CD4-positive, alpha-beta T cell (primary cell): ENCODE data around the gene CFAP54. TPM values are rescaled to one million over a fixed set of nuclear protein-coding genes. Genes with fewer than 3 reads are reported as not detected.
A peak's percentile ranks its signal among the peaks of the same experiment; 100 is the strongest.

Experiments used
- ATAC-seq: fragments of 200-7000 bp; cut with Tn5 transposase; one replicate; pipeline ENCODE4 v1.10.0; 2022; ENCODE audit warnings: mild to moderate bottlenecking; ENCODE audit not compliant: poor library complexity
- CTCF ChIA-PET: fragments of 350-600 bp; sonication (Branson Sonifier 250); formaldehyde crosslinking; loops from one replicate; lab custom pipeline; 2021; ENCODE audit warnings: antibody characterized with exemption, inconsistent platforms; lab: Charles Lee
- POLR2A ChIA-PET: fragments of 350-600 bp; sonication (Branson Sonifier 250); formaldehyde crosslinking; loops from one replicate; lab custom pipeline; 2021; ENCODE audit warnings: antibody characterized with exemption, inconsistent platforms; lab: Charles Lee
- DNase-seq, 14 experiments: peaks; one replicate each; pipeline ENCODE4 v3.0.0-alpha.2; 2013 to 2020; ENCODE audit warnings: mixed read lengths in 2 of 14
- H3K27ac ChIP-seq, 2 donors: one replicate each; pipeline versions ENCODE4 v1.5.1 to v1.7.0; 2013; ENCODE audit warnings: low read length in 2 of 2, low read depth in 1 of 2, mild to moderate bottlenecking in 1 of 2
- H3K27me3 ChIP-seq, 2 experiments: 1 replicate in 1 of 2; 2 replicates in 1 of 2; pipeline versions ENCODE4 v1.6.1 to v1.7.0; 2013; ENCODE audit warnings: low read length in 2 of 2, control low read depth in 1 of 2, mild to moderate bottlenecking in 1 of 2, moderate library complexity in 1 of 2; ENCODE audit not compliant: insufficient read depth in 2 of 2, control insufficient read depth in 1 of 2
- H3K36me3 ChIP-seq: one replicate; pipeline ENCODE4 v1.6.1; 2013; ENCODE audit warnings: low read length, control low read depth; ENCODE audit not compliant: insufficient read depth
- H3K4me1 ChIP-seq: one replicate; pipeline ENCODE4 v1.6.1; 2013; ENCODE audit warnings: low read length, control low read depth; ENCODE audit not compliant: insufficient read depth
- H3K4me3 ChIP-seq: one replicate; pipeline ENCODE4 v1.5.1; 2013; ENCODE audit warnings: mild to moderate bottlenecking, low read length, moderate library complexity
- H3K9me3 ChIP-seq, 2 experiments: 1 replicate in 1 of 2; 2 replicates in 1 of 2; pipeline versions ENCODE4 v1.6.1 to v1.7.0; 2013; ENCODE audit warnings: low read length in 2 of 2, mild to moderate bottlenecking in 2 of 2, control low read depth in 1 of 2, moderate library complexity in 1 of 2; ENCODE audit not compliant: control insufficient read depth in 1 of 2, insufficient read depth in 1 of 2
- H3K27ac Mint-ChIP-seq: one replicate; pipeline ENCODE4 v1.8.0; 2020; ENCODE audit warnings: mixed read lengths
- H3K27me3 Mint-ChIP-seq: one replicate; pipeline ENCODE4 v1.8.0; 2021; ENCODE audit warnings: mixed read lengths
- H3K36me3 Mint-ChIP-seq: one replicate; pipeline ENCODE4 v1.8.0; 2021; ENCODE audit warnings: low read depth, mixed read lengths
- H3K4me1 Mint-ChIP-seq: one replicate; pipeline ENCODE4 v1.8.0; 2021; ENCODE audit warnings: low read depth, mixed read lengths
- H3K4me3 Mint-ChIP-seq: one replicate; pipeline ENCODE4 v1.8.0; 2020; ENCODE audit warnings: mild to moderate bottlenecking, mixed read lengths
- H3K9me3 Mint-ChIP-seq: one replicate; pipeline ENCODE4 v1.8.0; 2020; ENCODE audit warnings: mixed read lengths
- intact Hi-C, 2 experiments: fragments of 100-400 bp; cut with DNase I in 1 of 2; cut with micrococcal nuclease in 1 of 2; formaldehyde crosslinking; loops; one replicate each; pipeline versions ENCODE4 v1.15.1 to v1.9.0; 2023 to 2025; cut with DNase I, micrococcal nuclease
- polyA plus RNA-seq, 2 donors: library from polyadenylated mRNA; unstranded; fragments of 120-200 nt; gene quantifications; one replicate each; pipeline ENCODE4 v1.2.1, GENCODE V29; 2013
- total RNA-seq, 174 experiments: library from RNA in 2 of 174; stranded (reverse) in 2 of 174; gene quantifications; one replicate each; pipeline ENCODE4 v1.2.3 and lab custom pipeline; 2021 to 2026
- TF ChIP-seq, protein P1 (sequence below): fragments of 200-600 bp; IDR thresholded peaks from one replicate; pipeline ENCODE4 v1.8.0; 2022; ENCODE audit warnings: antibody characterized with exemption, mild to moderate bottlenecking

CFAP54 gene, protein sequence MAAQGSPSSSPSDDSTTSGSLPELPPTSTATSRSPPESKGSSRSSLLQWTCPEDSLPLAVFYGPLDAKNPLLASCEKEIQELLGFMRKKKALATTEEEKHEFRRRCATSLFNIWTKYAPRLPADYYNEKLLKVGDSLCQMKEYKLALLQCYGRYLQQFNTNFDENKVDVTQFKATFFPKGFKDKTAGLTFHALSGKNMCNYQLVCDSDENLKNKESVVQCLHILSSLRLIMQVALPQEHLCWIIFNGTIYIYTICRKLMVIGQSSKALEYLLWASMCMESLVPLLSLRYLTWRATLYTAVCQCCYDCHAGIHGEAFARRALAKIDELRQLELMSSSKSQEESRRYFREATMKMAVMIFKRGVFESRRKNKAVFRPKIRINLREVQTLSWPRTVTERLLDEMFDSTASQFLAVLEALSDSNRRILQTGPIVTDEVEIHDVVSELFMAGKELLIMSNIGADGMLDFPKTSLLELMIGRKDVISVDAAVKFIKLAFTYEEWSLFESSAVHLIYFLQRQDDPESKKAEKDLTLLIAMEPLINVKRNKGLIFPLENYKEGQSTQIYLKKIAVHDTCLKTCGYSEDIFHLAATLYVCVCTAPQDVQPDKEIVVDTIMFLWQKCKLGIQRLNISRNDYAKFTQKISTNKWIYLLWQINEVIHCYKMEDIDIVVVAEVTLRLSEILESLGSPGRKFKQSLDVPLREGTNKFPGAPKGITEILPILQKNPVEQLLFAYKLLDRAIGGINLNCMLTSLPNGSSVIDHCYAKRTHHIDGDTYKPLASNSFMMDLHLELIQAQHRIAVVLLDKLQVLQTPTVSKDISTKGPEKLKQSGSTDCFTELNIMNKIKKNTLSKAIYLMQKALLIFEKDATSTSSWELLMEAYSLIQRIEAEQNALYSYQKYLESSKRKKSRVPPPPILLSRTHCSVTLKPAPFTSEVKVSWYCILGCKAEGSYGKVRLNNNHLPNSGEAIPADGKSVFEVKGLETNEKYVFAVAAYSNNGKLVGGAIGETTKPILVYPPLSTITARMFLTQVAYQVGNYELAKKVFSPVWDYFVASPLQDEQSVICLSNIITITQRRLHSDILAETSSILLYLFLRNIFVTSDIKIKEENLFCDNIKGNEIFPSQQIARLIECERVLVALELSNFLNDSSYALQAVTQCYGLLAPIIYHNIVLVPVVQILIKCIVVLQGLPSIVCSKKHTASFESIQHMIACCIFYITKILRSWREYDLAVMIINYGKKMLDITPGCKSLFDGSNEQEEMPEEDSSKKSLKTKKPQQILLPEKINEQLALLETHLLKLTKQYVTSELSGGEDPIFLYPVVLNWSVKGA (N-terminal part only)
- total RNA-seq = under 1 TPM; 0.20 to 0.22 TPM
- 0.15 TPM for polyA plus RNA-seq (2013, experiment 1 of 2)
- 0.27 TPM for polyA plus RNA-seq (2013, experiment 2 of 2)
- 0 to 4.6 (median 1.2) reads per million in 172 experiments for total RNA-seq (lab: John Stamatoyannopoulos, UW)

DNA sequence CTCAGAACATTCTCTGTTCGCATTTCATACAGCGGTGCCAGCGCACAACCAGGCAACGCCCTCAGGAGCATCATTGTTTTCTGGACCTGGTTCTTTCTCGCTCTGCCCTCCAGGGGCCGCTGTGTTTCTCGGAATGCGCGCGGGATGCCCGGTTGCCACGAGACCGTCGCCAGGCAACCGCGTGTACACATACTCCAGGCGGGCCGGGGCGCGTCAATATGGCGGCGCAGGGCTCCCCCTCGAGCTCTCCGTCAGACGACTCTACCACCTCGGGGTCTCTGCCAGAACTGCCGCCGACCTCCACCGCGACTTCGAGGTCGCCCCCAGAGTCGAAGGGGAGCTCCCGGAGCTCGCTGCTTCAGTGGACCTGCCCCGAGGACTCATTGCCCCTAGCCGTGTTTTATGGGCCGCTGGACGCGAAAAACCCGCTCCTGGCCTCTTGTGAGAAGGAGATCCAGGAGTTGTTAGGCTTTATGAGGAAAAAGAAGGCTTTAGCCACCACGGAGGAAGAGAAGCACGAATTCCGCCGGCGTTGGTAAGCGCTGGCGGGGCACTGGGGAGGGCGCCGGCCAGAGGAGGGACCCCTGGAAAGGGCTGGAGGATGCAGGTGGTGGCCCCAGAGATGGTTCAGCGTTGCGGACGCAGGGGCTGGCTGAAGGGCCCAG is at the start of gene CFAP54:
TSS of gene CFAP54 (plus strand) at position 186 of the 665 bp plus-strand sequence. CDS start at position 219, 33 bp downstream.
- ATAC-seq = peak; percentile 85
- Mint-ChIP-seq H3K27ac (peak within 1 kb of the TSS; percentile 80), H3K27me3 (peaks cover 6% of the 10 kb centered on the region), H3K9me3 (no peaks in the 10 kb centered on the region), H3K36me3 (no peaks in the 10 kb centered on the region), H3K4me1 (peaks cover 16% of the 10 kb centered on the region), H3K4me3 (peak within 1 kb of the TSS; percentile 90)
- CTCF ChIA-PET = interaction anchor here (0.6 to 2.5 kb wide), 24 partner anchors 8 to 449 kb away, joined by 3 to 31 read pairs (median 4); partner anchors contain the start of gene CDK17
- Histone ChIP-seq H3K9me3 (no peaks in the 10 kb centered on the region), H3K4me3 (peak within 1 kb of the TSS; percentile 68), H3K27me3 (no peaks in the 10 kb centered on the region), H3K36me3 (no peaks in the 10 kb centered on the region), H3K27ac (no peak within 1 kb of the TSS), H3K4me1 (peaks cover 27% of the 10 kb centered on the region)
- DNase-seq = peak; percentile 91 to 98 (median 94)
- intact Hi-C loops = loop anchor here (1.0 to 10.0 kb wide), 6 partner anchors 28 to 635 kb away; partner anchors contain the start of genes CDK17 (in 1 of the 2) and SNRPF (in 1 of the 2)
- POLR2A ChIA-PET = interaction anchor here (0.6 to 2.1 kb wide), 6 partner anchors 12 to 247 kb away, joined by 3 to 21 read pairs (median 4); partner anchors contain the start of gene CDK17
- TF ChIP-seq, protein P1, sequence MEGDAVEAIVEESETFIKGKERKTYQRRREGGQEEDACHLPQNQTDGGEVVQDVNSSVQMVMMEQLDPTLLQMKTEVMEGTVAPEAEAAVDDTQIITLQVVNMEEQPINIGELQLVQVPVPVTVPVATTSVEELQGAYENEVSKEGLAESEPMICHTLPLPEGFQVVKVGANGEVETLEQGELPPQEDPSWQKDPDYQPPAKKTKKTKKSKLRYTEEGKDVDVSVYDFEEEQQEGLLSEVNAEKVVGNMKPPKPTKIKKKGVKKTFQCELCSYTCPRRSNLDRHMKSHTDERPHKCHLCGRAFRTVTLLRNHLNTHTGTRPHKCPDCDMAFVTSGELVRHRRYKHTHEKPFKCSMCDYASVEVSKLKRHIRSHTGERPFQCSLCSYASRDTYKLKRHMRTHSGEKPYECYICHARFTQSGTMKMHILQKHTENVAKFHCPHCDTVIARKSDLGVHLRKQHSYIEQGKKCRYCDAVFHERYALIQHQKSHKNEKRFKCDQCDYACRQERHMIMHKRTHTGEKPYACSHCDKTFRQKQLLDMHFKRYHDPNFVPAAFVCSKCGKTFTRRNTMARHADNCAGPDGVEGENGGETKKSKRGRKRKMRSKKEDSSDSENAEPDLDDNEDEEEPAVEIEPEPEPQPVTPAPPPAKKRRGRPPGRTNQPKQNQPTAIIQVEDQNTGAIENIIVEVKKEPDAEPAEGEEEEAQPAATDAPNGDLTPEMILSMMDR = peak; percentile 80

DNA sequence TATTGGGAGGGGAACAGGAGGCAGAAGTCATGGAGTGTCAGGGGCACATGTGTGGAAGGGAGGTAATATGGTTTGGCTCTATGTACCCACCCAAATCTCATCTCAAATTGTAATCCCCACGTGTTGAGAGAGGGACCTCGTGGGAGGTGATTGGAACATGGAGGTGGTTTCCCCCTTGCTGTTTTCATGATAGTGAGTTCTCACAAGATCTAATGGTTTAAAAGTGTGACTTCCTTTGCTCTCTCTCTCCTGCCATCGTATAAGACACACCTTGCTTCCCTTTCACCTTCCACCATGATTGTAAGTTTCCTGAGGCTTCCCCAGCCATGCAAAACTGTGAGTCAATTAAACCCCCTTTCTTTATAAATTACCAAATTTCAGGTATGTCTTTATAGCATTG is 47.6 kb upstream of the CFAP54 start:
- ChIA-PET CTCF (interaction anchor here (1.2 kb wide), 1 partner anchor 47 kb away, joined by 3 read pairs; the partner anchor contains the start of gene CFAP54), POLR2A (interaction anchor here (0.7 kb wide), 1 partner anchor 39 kb away, joined by 3 read pairs; no protein-coding TSS in a partner anchor)
- H3K4me3 Mint-ChIP-seq = no peak overlapping the region
- peaks cover 3% of the 10 kb centered on the region for H3K9me3 Mint-ChIP-seq
- peak overlapping the region; percentile 69 for H3K27ac Mint-ChIP-seq
- H3K27me3 Mint-ChIP-seq = no peaks in the 10 kb centered on the region
- intact Hi-C loops = no loop called here
- H3K27me3 ChIP-seq = no peaks in the 10 kb centered on the region
- H3K4me3 ChIP-seq = no peak overlapping the region
- H3K36me3 ChIP-seq = no peaks in the 10 kb centered on the region
- peaks cover 27% of the 10 kb centered on the region for H3K4me1 ChIP-seq
- peak in 3 of 14 experiments; percentile 54 to 75 (median 61) for DNase-seq
- H3K36me3 Mint-ChIP-seq = no peaks in the 10 kb centered on the region
- ATAC-seq = no peak
- no peaks in the 10 kb centered on the region for H3K9me3 ChIP-seq
- TF ChIP-seq, protein P1 = no peak
- H3K27ac ChIP-seq = no peak overlapping the region
- peaks cover 45% of the 10 kb centered on the region for H3K4me1 Mint-ChIP-seq
